Measurements from ENCODE around the gene HNRNPA3.
"Not testable (repeated sequence)": the region's sequence is repeated elsewhere in the genome, so short reads cannot be mapped to it uniquely, and the experiment has no call there.

The HNRNPA3 gene

GRCh38 chr2:177246000-177246399, 33.4 kb downstream of the HNRNPA3 start:
- H3K27me3 ChIP-seq (replicated peaks) = no peaks in the 10 kb centered on the region
- peak overlapping the region; percentile 92 for H3K27ac ChIP-seq
- H3K4me3 ChIP-seq (ENCODE audit: low read depth, low read length) = no peak overlapping the region
- DNase-seq = no peak
- H3K36me3 ChIP-seq (replicated peaks) = no peaks in the 10 kb centered on the region
- TF ChIP-seq CTCF (IDR thresholded peaks at IDR 0.05; ENCODE audit: low read depth, low read length, missing control alignments) = no peak
- in situ Hi-C loops (cut with HindIII; ENCODE audit: low pct_ligation_motif_present, low sequenced_read_pairs) = no loop called here

- DNase-seq; H3K4me3 ChIP-seq (ENCODE audit: low read depth, low read length); H3K36me3 ChIP-seq (replicated peaks); in situ Hi-C loops (cut with HindIII; ENCODE audit: low pct_ligation_motif_present, low sequenced_read_pairs); H3K27me3 ChIP-seq (replicated peaks); H3K27ac ChIP-seq: not testable (repeated sequence)
Measured at GRCh38 chr2:177246523-177247030, 34.0 kb downstream of the HNRNPA3 start.

- no peak for DNase-seq
- no peak for TF ChIP-seq CTCF (IDR thresholded peaks at IDR 0.05; ENCODE audit: low read depth, low read length, missing control alignments)
- no peaks in the 10 kb centered on the region for H3K27me3 ChIP-seq (replicated peaks)
- H3K27ac ChIP-seq = no peak overlapping the region
- in situ Hi-C loops (cut with HindIII; ENCODE audit: low pct_ligation_motif_present, low sequenced_read_pairs) = no loop called here
- no peaks in the 10 kb centered on the region for H3K36me3 ChIP-seq (replicated peaks)
- H3K4me3 ChIP-seq (ENCODE audit: low read depth, low read length) = no peak overlapping the region
Measured at GRCh38 chr2:177247693-177248262, 35.2 kb downstream of the HNRNPA3 start.

- in situ Hi-C loops (cut with HindIII; ENCODE audit: low pct_ligation_motif_present, low sequenced_read_pairs) = no loop called here
- no peak for TF ChIP-seq CTCF (IDR thresholded peaks at IDR 0.05; ENCODE audit: low read depth, low read length, missing control alignments)
- DNase-seq = no peak
- Histone ChIP-seq H3K36me3 (replicated peaks) (no peaks in the 10 kb centered on the region), H3K27ac (no peak overlapping the region), H3K4me3 (ENCODE audit: low read depth, low read length) (no peak overlapping the region), H3K27me3 (replicated peaks) (no peaks in the 10 kb centered on the region)
Measured at GRCh38 chr2:177249038-177249437, 36.4 kb downstream of the HNRNPA3 start.

- Histone ChIP-seq H3K36me3 (replicated peaks) (no peaks in the 10 kb centered on the region), H3K27ac (no peak overlapping the region), H3K4me3 (ENCODE audit: low read depth, low read length) (no peak overlapping the region), H3K27me3 (replicated peaks) (no peaks in the 10 kb centered on the region)
- no peak for DNase-seq
- no peak for TF ChIP-seq CTCF (IDR thresholded peaks at IDR 0.05; ENCODE audit: low read depth, low read length, missing control alignments)
- in situ Hi-C loops (cut with HindIII; ENCODE audit: low pct_ligation_motif_present, low sequenced_read_pairs) = no loop called here
Measured at GRCh38 chr2:177250461-177250860, 37.9 kb downstream of the HNRNPA3 start.

GRCh38 chr2:177251165-177251542, 38.6 kb downstream of the HNRNPA3 start:
- no peak overlapping the region for H3K27ac ChIP-seq
- in situ Hi-C loops (cut with HindIII; ENCODE audit: low pct_ligation_motif_present, low sequenced_read_pairs) = no loop called here
- H3K36me3 ChIP-seq (replicated peaks) = no peaks in the 10 kb centered on the region
- no peak for TF ChIP-seq CTCF (IDR thresholded peaks at IDR 0.05; ENCODE audit: low read depth, low read length, missing control alignments)
- no peaks in the 10 kb centered on the region for H3K27me3 ChIP-seq (replicated peaks)
- no peak overlapping the region for H3K4me3 ChIP-seq (ENCODE audit: low read depth, low read length)
- no peak for DNase-seq

All from brain microvascular endothelial cell (primary cell).